WTC11 (cell line): Measurements from ENCODE around the gene SPATA24. TPM values are rescaled to one million over a fixed set of nuclear protein-coding genes. Genes with fewer than 3 reads are reported as not detected.

Experiments used
- ATAC-seq: fragments of 200-7000 bp; cut with Tn5 transposase; 2 replicates; pipeline ENCODE4 v1.10.0; 2021; ENCODE audit warnings: mild to moderate bottlenecking, moderate library complexity
- CTCF ChIA-PET: fragments of 300-600 bp; sonication (Branson Sonifier 250); formaldehyde crosslinking; loops from one replicate; lab custom pipeline; 2021; ENCODE audit warnings: antibody characterized with exemption; lab: Charles Lee
- POLR2A ChIA-PET: fragments of 350-600 bp; sonication (Branson Sonifier 250); formaldehyde crosslinking; loops from one replicate; lab custom pipeline; 2021; ENCODE audit warnings: antibody characterized with exemption; lab: Charles Lee
- DNase-seq: peaks from one replicate; pipeline ENCODE4 v3.0.0; 2021; ENCODE audit warnings: low spot score
- H3K27ac Mint-ChIP-seq: 2 replicates; pipeline ENCODE4 v1.8.0; 2021; ENCODE audit warnings: mixed read lengths
- H3K27me3 Mint-ChIP-seq: 2 replicates; pipeline ENCODE4 v1.8.0; 2021; ENCODE audit warnings: low read depth, mild to moderate bottlenecking, moderate library complexity, mixed read lengths
- H3K36me3 Mint-ChIP-seq: 2 replicates; pipeline ENCODE4 v1.8.0; 2021; ENCODE audit warnings: mixed read lengths
- H3K4me1 Mint-ChIP-seq: 2 replicates; pipeline ENCODE4 v1.8.0; 2022; ENCODE audit warnings: mixed read lengths
- H3K4me3 Mint-ChIP-seq: 2 replicates; pipeline ENCODE4 v1.8.0; 2021; ENCODE audit warnings: mild to moderate bottlenecking, moderate library complexity, mixed read lengths
- H3K9me3 Mint-ChIP-seq: 2 replicates; pipeline ENCODE4 v1.8.0; 2021; ENCODE audit warnings: mixed read lengths
- AR ChIP-seq: fragments of 250-450 bp; sonication (Bioruptor Pico); IDR thresholded peaks from 2 replicates; pipeline ENCODE4 v1.9.0; 2021; ENCODE audit warnings: mild to moderate bottlenecking
- ATF3 ChIP-seq: sonication (generic); formaldehyde crosslinking; conservative IDR thresholded peaks from 2 replicates; pipeline ENCODE4 v1.8.1; 2022; ENCODE audit warnings: mild to moderate bottlenecking, missing genetic modification reagents
- CDX4 ChIP-seq: fragments of 250-450 bp; sonication (Bioruptor Pico); IDR thresholded peaks from 2 replicates; pipeline ENCODE4 v1.9.0; 2021; ENCODE audit warnings: moderate library complexity, mild to moderate bottlenecking, inconsistent platforms, borderline replicate concordance
- E2F1 ChIP-seq: sonication (generic); formaldehyde crosslinking; IDR thresholded peaks from 2 replicates; pipeline ENCODE4 v1.8.0; 2022; ENCODE audit warnings: mild to moderate bottlenecking, missing genetic modification reagents
- ELF4 ChIP-seq: sonication (generic); formaldehyde crosslinking; IDR thresholded peaks from 2 replicates; pipeline ENCODE4 v1.8.1; 2022; ENCODE audit warnings: low read depth, mild to moderate bottlenecking, moderate library complexity, missing genetic modification reagents
- KAT7 ChIP-seq: sonication (generic); formaldehyde crosslinking; IDR thresholded peaks from 2 replicates; pipeline ENCODE4 v1.8.1; 2023; ENCODE audit warnings: missing genetic modification reagents, mild to moderate bottlenecking, borderline replicate concordance
- MXD4 ChIP-seq: fragments of 250-450 bp; sonication (Bioruptor Pico); IDR thresholded peaks from 2 replicates; pipeline ENCODE4 v1.8.0; 2021; ENCODE audit warnings: mild to moderate bottlenecking, moderate library complexity, borderline replicate concordance
- NFE2L1 ChIP-seq: sonication (generic); formaldehyde crosslinking; IDR thresholded peaks from 2 replicates; pipeline ENCODE4 v1.8.1; 2023; ENCODE audit warnings: missing genetic modification reagents
- RELA ChIP-seq: sonication (generic); formaldehyde crosslinking; IDR thresholded peaks from 2 replicates; pipeline ENCODE4 v1.8.1; 2022; ENCODE audit warnings: missing genetic modification reagents, mild to moderate bottlenecking, borderline replicate concordance
- SMAD4 ChIP-seq: sonication (generic); formaldehyde crosslinking; IDR thresholded peaks from 2 replicates; pipeline ENCODE4 v1.8.0; 2022; ENCODE audit warnings: mild to moderate bottlenecking, missing genetic modification reagents
- USF1 ChIP-seq: sonication (generic); formaldehyde crosslinking; IDR thresholded peaks from 2 replicates; pipeline ENCODE4 v1.8.0; 2022; ENCODE audit warnings: mild to moderate bottlenecking, missing genetic modification reagents
- USF2 ChIP-seq: sonication (generic); formaldehyde crosslinking; IDR thresholded peaks from 2 replicates; pipeline ENCODE4 v1.8.1; 2023; ENCODE audit warnings: mild to moderate bottlenecking, missing genetic modification reagents, moderate library complexity
- ZNF317 ChIP-seq: sonication (generic); formaldehyde crosslinking; IDR thresholded peaks from 2 replicates; pipeline ENCODE4 v1.8.1; 2023; ENCODE audit warnings: low read depth, mild to moderate bottlenecking, moderate library complexity, missing genetic modification reagents, borderline replicate concordance
- ZNF532 ChIP-seq: fragments of 250-450 bp; sonication (Bioruptor Pico); IDR thresholded peaks from 2 replicates; pipeline ENCODE4 v1.9.0; 2021; ENCODE audit warnings: mild to moderate bottlenecking, borderline replicate concordance
- ZNF671 ChIP-seq: fragments of 250-450 bp; sonication (Bioruptor Pico); IDR thresholded peaks from 2 replicates; pipeline ENCODE4 v1.8.0; 2021; ENCODE audit warnings: mild to moderate bottlenecking
- total RNA-seq: library from RNA; stranded (reverse); gene quantifications from 3 replicates; pipeline ENCODE4 v1.2.3, GENCODE V29; 2021
- TF ChIP-seq, protein P1 (sequence below): fragments of 200-600 bp; IDR thresholded peaks from 2 replicates; pipeline ENCODE4 v1.8.0; 2022; ENCODE audit warnings: antibody characterized with exemption
- TF ChIP-seq, protein P2 (sequence below): sonication (generic); formaldehyde crosslinking; IDR thresholded peaks from 2 replicates; pipeline ENCODE4 v1.8.0; 2022; ENCODE audit warnings: mild to moderate bottlenecking, missing genetic modification reagents
- TF ChIP-seq, protein P3 (sequence below): sonication (generic); formaldehyde crosslinking; IDR thresholded peaks from 2 replicates; pipeline ENCODE4 v1.8.1; 2023; ENCODE audit warnings: mild to moderate bottlenecking, missing genetic modification reagents, moderate library complexity

SPATA24 gene
- total RNA-seq, 1 experiment from 2014 or later, result 13.2 TPM

DNA sequence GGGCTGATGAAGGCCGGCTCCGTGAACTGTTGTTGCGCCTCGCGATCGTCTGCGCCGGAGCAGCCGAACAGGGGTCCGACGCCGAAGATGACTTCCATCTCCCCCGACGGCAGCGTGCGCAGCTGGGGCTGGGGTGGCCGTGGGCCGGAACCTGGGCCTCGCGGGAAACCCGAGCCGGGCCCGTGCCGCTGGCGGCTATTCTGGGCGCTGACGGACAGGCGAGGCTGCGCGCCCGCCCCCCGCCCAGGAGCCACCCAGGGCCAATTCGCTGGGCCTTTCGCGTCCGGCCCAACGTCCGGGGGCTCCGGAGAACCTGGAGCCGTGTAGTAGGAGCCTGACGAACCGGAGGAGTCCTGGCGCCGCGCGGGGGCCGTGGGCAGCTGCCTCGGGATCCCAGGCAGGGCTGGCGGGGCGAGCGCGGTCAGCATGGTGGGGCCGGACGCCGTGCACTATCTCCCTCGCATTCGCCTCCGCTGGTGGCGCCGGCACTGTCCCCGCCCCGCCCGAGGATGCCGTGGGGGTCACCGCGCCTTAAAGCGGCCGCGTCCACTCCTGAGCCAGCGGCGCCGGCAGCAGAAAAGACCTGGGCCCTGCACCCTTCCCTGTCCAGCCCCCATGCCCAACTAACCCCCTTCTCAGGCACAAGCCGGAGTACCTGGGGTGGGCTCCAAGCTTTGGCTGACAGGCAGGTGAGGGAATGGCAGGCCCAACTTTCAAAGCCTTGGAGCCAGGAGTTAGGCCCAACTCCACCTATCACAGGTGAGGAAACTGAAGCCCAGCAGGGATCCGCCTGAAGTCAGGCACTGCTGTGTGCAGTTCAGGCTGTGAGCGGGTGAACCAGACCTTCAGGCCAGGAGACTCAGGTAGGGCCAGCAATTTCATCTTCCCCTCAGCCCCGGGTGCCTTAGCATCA lies 9.0 kb downstream of the SPATA24 start, which contains the start of gene PROB1 (continued):
- no peak for TF ChIP-seq SMAD4
- no peak; the same call in 1 of the 2 replicates for TF ChIP-seq ATF3 (CRISPR knock-in tag)
- 0 out of 2 replicates have a peak, but pooled peaks have one; percentile 16 for TF ChIP-seq ZNF317
- TF ChIP-seq E2F1 (CRISPR knock-in tag), result no peak
- TF ChIP-seq RELA (CRISPR knock-in tag), result no peak
- TF ChIP-seq ZNF671 (CRISPR knock-in tag), result no peak
- TF ChIP-seq MXD4, result no peak
- no peak for TF ChIP-seq AR
- no peak for TF ChIP-seq ELF4 (CRISPR knock-in tag)

- peak; percentile 57 for DNase-seq
- H3K27ac Mint-ChIP-seq, result no peak overlapping the region
- peaks cover 31% of the 10 kb centered on the region for H3K4me1 Mint-ChIP-seq
- H3K36me3 Mint-ChIP-seq, result peaks cover 9% of the 10 kb centered on the region
- ChIA-PET CTCF (interaction anchor here (0.9 to 5.6 kb wide), 3 partner anchors 9 to 52 kb away, joined by 3 to 31 read pairs (median 19); partner anchors contain the start of genes PAIP2 and SPATA24), POLR2A (interaction anchor here (1.8 kb wide), 1 partner anchor 9 kb away, joined by 4 read pairs; the partner anchor contains the start of gene SPATA24)
- no peak; the same call in 1 of the 2 replicates for ATAC-seq
- H3K9me3 Mint-ChIP-seq, result no peaks in the 10 kb centered on the region
- peak overlapping the region; percentile 87 for H3K4me3 Mint-ChIP-seq
- H3K27me3 Mint-ChIP-seq, result peaks cover 39% of the 10 kb centered on the region
- TF ChIP-seq CDX4 (CRISPR knock-in tag) (no peak), ZNF532 (CRISPR knock-in tag) (no peak), KAT7 (0 out of 2 replicates have a peak, but pooled peaks have one; percentile 91), NFE2L1 (CRISPR knock-in tag) (no peak), USF1 (CRISPR knock-in tag) (peak; percentile 64), USF2 (CRISPR knock-in tag) (peak; percentile 59)
- TF ChIP-seq, protein P1, sequence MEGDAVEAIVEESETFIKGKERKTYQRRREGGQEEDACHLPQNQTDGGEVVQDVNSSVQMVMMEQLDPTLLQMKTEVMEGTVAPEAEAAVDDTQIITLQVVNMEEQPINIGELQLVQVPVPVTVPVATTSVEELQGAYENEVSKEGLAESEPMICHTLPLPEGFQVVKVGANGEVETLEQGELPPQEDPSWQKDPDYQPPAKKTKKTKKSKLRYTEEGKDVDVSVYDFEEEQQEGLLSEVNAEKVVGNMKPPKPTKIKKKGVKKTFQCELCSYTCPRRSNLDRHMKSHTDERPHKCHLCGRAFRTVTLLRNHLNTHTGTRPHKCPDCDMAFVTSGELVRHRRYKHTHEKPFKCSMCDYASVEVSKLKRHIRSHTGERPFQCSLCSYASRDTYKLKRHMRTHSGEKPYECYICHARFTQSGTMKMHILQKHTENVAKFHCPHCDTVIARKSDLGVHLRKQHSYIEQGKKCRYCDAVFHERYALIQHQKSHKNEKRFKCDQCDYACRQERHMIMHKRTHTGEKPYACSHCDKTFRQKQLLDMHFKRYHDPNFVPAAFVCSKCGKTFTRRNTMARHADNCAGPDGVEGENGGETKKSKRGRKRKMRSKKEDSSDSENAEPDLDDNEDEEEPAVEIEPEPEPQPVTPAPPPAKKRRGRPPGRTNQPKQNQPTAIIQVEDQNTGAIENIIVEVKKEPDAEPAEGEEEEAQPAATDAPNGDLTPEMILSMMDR, result no peak
- TF ChIP-seq, protein P2, sequence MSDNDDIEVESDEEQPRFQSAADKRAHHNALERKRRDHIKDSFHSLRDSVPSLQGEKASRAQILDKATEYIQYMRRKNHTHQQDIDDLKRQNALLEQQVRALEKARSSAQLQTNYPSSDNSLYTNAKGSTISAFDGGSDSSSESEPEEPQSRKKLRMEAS (CRISPR knock-in tag), result peak; percentile 78
- TF ChIP-seq, protein P3, sequence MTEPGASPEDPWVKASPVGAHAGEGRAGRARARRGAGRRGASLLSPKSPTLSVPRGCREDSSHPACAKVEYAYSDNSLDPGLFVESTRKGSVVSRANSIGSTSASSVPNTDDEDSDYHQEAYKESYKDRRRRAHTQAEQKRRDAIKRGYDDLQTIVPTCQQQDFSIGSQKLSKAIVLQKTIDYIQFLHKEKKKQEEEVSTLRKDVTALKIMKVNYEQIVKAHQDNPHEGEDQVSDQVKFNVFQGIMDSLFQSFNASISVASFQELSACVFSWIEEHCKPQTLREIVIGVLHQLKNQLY (CRISPR knock-in tag), result no peak
Measured at GRCh38 chr5:139394123-139394653, 9.7 kb downstream of the SPATA24 start.
